NCI-H748 treated with DMSO at 0.1 percent for 48 hours (cell line): ENCODE data around the gene KRT3.
A peak's percentile ranks its signal among the peaks of the same experiment; 100 is the strongest.

Experiments
- DNase-seq: peaks from one replicate; lab custom pipeline; 2025; lab: John Stamatoyannopoulos, UW

Gene KRT3

GRCh38 chr12:52813885-52814709 is 18.2 kb upstream of the KRT3 start, which contains the start of gene KRT4:
Gene KRT4, minus strand, starts transcription at chr12:52814116. Its CDS starts 58 bp downstream, at chr12:52814058.
- DNase-seq = peak; percentile 37

GRCh38 chr12:52813203-52813819 is 17.4 kb upstream of the KRT3 start:
- no peak for DNase-seq

- DNase-seq = no peak
Observed at GRCh38 chr12:52812749-52813148, 16.8 kb upstream of the KRT3 start.

- DNase-seq = no peak
Observed at GRCh38 chr12:52812073-52812400, 16.1 kb upstream of the KRT3 start.

GRCh38 chr12:52811191-52812072 is 15.5 kb upstream of the KRT3 start:
- no peak for DNase-seq

- no peak for DNase-seq
Observed at GRCh38 chr12:52810554-52810953, 14.6 kb upstream of the KRT3 start.

GRCh38 chr12:52809166-52809565 is 13.2 kb upstream of the KRT3 start:
- DNase-seq = no peak

- no peak for DNase-seq
Observed at GRCh38 chr12:52808573-52809160, 12.8 kb upstream of the KRT3 start.

GRCh38 chr12:52807544-52808470 is 11.9 kb upstream of the KRT3 start:
- no peak for DNase-seq

GRCh38 chr12:52806821-52807543 is 11.1 kb upstream of the KRT3 start:
- no peak for DNase-seq

GRCh38 chr12:52806169-52806811 is 10.4 kb upstream of the KRT3 start:
- DNase-seq = no peak

- no peak for DNase-seq
Observed at GRCh38 chr12:52805739-52806138, 9.8 kb upstream of the KRT3 start.

GRCh38 chr12:52805000-52805399 is 9.1 kb upstream of the KRT3 start:
- DNase-seq = no peak

- no peak for DNase-seq
Observed at GRCh38 chr12:52802442-52802841, 6.5 kb upstream of the KRT3 start.

GRCh38 chr12:52801773-52802172 is 5.9 kb upstream of the KRT3 start:
- DNase-seq = no peak

- no peak for DNase-seq
Observed at GRCh38 chr12:52800259-52800917, 4.5 kb upstream of the KRT3 start.

GRCh38 chr12:52799505-52800211 is 3.7 kb upstream of the KRT3 start:
- no peak for DNase-seq

- DNase-seq = no peak
Observed at GRCh38 chr12:52798671-52799504, 3.0 kb upstream of the KRT3 start.
